IPS DF 6.9 (cell line): Measurements from ENCODE around the gene HPGDS.

Source experiments
- DNase-seq: peaks from one replicate; pipeline ENCODE4 v3.0.0-alpha.2; 2013; ENCODE audit warnings: low read depth, low spot score
- H3K27ac ChIP-seq: one replicate; pipeline ENCODE4 v1.5.1; 2013; ENCODE audit warnings: low read length, control low read depth
- H3K27me3 ChIP-seq: 2 replicates; pipeline ENCODE4 v1.6.1; 2013; ENCODE audit warnings: mild to moderate bottlenecking, low read length; ENCODE audit not compliant: control insufficient read depth, insufficient read depth
- H3K36me3 ChIP-seq: 2 replicates; pipeline ENCODE4 v1.6.1; 2013; ENCODE audit warnings: low read length; ENCODE audit not compliant: control insufficient read depth, insufficient read depth
- H3K4me1 ChIP-seq: 2 replicates; pipeline ENCODE4 v1.6.1; 2013; ENCODE audit warnings: low read length; ENCODE audit not compliant: control insufficient read depth, insufficient read depth
- H3K4me3 ChIP-seq: 2 replicates; pipeline ENCODE4 v1.5.1; 2013; ENCODE audit warnings: mild to moderate bottlenecking, low read length
- H3K9me3 ChIP-seq: 2 replicates; pipeline ENCODE4 v1.6.1; 2013; ENCODE audit warnings: low read length, inconsistent platforms; ENCODE audit not compliant: control insufficient read depth, insufficient read depth
- WGBS: extraction: QIAGEN DNeasy Blood & Tissue Kit; methylation state at CpG from one replicate; pipeline ENCODE4 v1.1.7; 2013; ENCODE audit warnings: mixed read lengths, missing lambda C conversion rate; ENCODE audit not compliant: insufficient read length, insufficient coverage; 5-methylcytosine and 5-hydroxymethylcytosine counted together

Gene HPGDS

GRCh38 chr4:94357624-94358023, 15.0 kb upstream of the HPGDS start:
- Histone ChIP-seq H3K4me1 (no peaks in the 10 kb centered on the region), H3K27ac (no peak overlapping the region), H3K4me3 (no peak overlapping the region), H3K36me3 (no peaks in the 10 kb centered on the region), H3K9me3 (no peaks in the 10 kb centered on the region), H3K27me3 (no peaks in the 10 kb centered on the region)
- WGBS = no CpG with 5 or more reads among the region's 2 CpGs
- DNase-seq = no peak

GRCh38 chr4:94356444-94356843, 13.8 kb upstream of the HPGDS start:
- no peak overlapping the region for H3K4me3 ChIP-seq
- no CpG with 5 or more reads among the region's 2 CpGs for WGBS
- DNase-seq = no peak
- no peaks in the 10 kb centered on the region for H3K36me3 ChIP-seq
- H3K27ac ChIP-seq = no peak overlapping the region
- no peaks in the 10 kb centered on the region for H3K27me3 ChIP-seq
- H3K9me3 ChIP-seq = no peaks in the 10 kb centered on the region
- no peaks in the 10 kb centered on the region for H3K4me1 ChIP-seq

GRCh38 chr4:94354474-94354896, 11.8 kb upstream of the HPGDS start:
- no peaks in the 10 kb centered on the region for H3K36me3 ChIP-seq
- no peak overlapping the region for H3K4me3 ChIP-seq
- DNase-seq = no peak
- WGBS = no CpG with 5 or more reads among the region's 6 CpGs
- no peak overlapping the region for H3K27ac ChIP-seq
- H3K4me1 ChIP-seq = no peaks in the 10 kb centered on the region
- no peaks in the 10 kb centered on the region for H3K27me3 ChIP-seq
- H3K9me3 ChIP-seq = no peaks in the 10 kb centered on the region

- Histone ChIP-seq H3K4me3 (no peak overlapping the region), H3K4me1 (no peaks in the 10 kb centered on the region), H3K9me3 (no peaks in the 10 kb centered on the region), H3K27me3 (no peaks in the 10 kb centered on the region), H3K36me3 (no peaks in the 10 kb centered on the region), H3K27ac (no peak overlapping the region)
- DNase-seq = no peak
- no CpG with 5 or more reads among the region's 2 CpGs for WGBS
These were observed 10.4 kb upstream of the HPGDS start for GRCh38 chr4:94352996-94353395.

GRCh38 chr4:94352163-94352562, 9.5 kb upstream of the HPGDS start:
- DNase-seq = no peak
- no CpG with 5 or more reads among the region's 4 CpGs for WGBS
- Histone ChIP-seq H3K36me3 (no peaks in the 10 kb centered on the region), H3K4me3 (no peak overlapping the region), H3K4me1 (no peaks in the 10 kb centered on the region), H3K27ac (no peak overlapping the region), H3K9me3 (no peaks in the 10 kb centered on the region), H3K27me3 (no peaks in the 10 kb centered on the region)

- no peaks in the 10 kb centered on the region for H3K9me3 ChIP-seq
- DNase-seq = no peak
- H3K4me3 ChIP-seq = no peak overlapping the region
- no peaks in the 10 kb centered on the region for H3K4me1 ChIP-seq
- H3K27me3 ChIP-seq = no peaks in the 10 kb centered on the region
- no CpG with 5 or more reads among the region's 1 CpG for WGBS
- no peak overlapping the region for H3K27ac ChIP-seq
- H3K36me3 ChIP-seq = no peaks in the 10 kb centered on the region
These were observed 8.7 kb upstream of the HPGDS start for GRCh38 chr4:94351319-94351718.

GRCh38 chr4:94350095-94350494, 7.5 kb upstream of the HPGDS start:
- no peak overlapping the region for H3K4me3 ChIP-seq
- no peak overlapping the region for H3K27ac ChIP-seq
- no peaks in the 10 kb centered on the region for H3K27me3 ChIP-seq
- no CpG with 5 or more reads among the region's 8 CpGs for WGBS
- H3K4me1 ChIP-seq = no peaks in the 10 kb centered on the region
- H3K9me3 ChIP-seq = no peaks in the 10 kb centered on the region
- H3K36me3 ChIP-seq = no peaks in the 10 kb centered on the region
- no peak for DNase-seq

- no peaks in the 10 kb centered on the region for H3K9me3 ChIP-seq
- no peaks in the 10 kb centered on the region for H3K36me3 ChIP-seq
- no peaks in the 10 kb centered on the region for H3K4me1 ChIP-seq
- WGBS = no CpG with 5 or more reads among the region's 1 CpG
- H3K4me3 ChIP-seq = no peak overlapping the region
- no peak overlapping the region for H3K27ac ChIP-seq
- no peaks in the 10 kb centered on the region for H3K27me3 ChIP-seq
- DNase-seq = no peak
These were observed 6.6 kb upstream of the HPGDS start for GRCh38 chr4:94349193-94349592.

- no peaks in the 10 kb centered on the region for H3K36me3 ChIP-seq
- H3K27ac ChIP-seq = no peak overlapping the region
- no peaks in the 10 kb centered on the region for H3K9me3 ChIP-seq
- no peaks in the 10 kb centered on the region for H3K27me3 ChIP-seq
- H3K4me3 ChIP-seq = no peak overlapping the region
- no CpG with 5 or more reads among the region's 3 CpGs for WGBS
- no peak for DNase-seq
- no peaks in the 10 kb centered on the region for H3K4me1 ChIP-seq
These were observed 6.0 kb upstream of the HPGDS start for GRCh38 chr4:94348666-94349065.

GRCh38 chr4:94346541-94346940, 3.9 kb upstream of the HPGDS start:
- Histone ChIP-seq H3K36me3 (no peaks in the 10 kb centered on the region), H3K4me1 (no peaks in the 10 kb centered on the region), H3K27me3 (no peaks in the 10 kb centered on the region), H3K27ac (no peak overlapping the region), H3K4me3 (no peak overlapping the region), H3K9me3 (no peaks in the 10 kb centered on the region)
- DNase-seq = no peak

- no peaks in the 10 kb centered on the region for H3K9me3 ChIP-seq
- DNase-seq = no peak
- no CpG with 5 or more reads among the region's 2 CpGs for WGBS
- no peak overlapping the region for H3K27ac ChIP-seq
- H3K36me3 ChIP-seq = no peaks in the 10 kb centered on the region
- H3K4me3 ChIP-seq = no peak overlapping the region
- H3K27me3 ChIP-seq = no peaks in the 10 kb centered on the region
- no peaks in the 10 kb centered on the region for H3K4me1 ChIP-seq
These were observed 3.3 kb upstream of the HPGDS start for GRCh38 chr4:94345969-94346368.
